IPS-NIHi7 (cell line): ENCODE measurements around the gene ZSWIM5.
"Not testable (repeated sequence)": the region's sequence is repeated elsewhere in the genome, so short reads cannot be mapped to it uniquely, and the experiment has no call there.

Source experiments
- DNase-seq: peaks from one replicate; pipeline ENCODE4 v3.0.0; 2012; ENCODE audit warnings: mixed read lengths; ENCODE audit errors: extremely low spot score

ZSWIM5 gene

GRCh38 chr1:45205011-45205909 lies 1.1 kb downstream of the ZSWIM5 start:
- DNase-seq = no peak

- no peak for DNase-seq
Measured at GRCh38 chr1:45200906-45201500, 5.4 kb downstream of the ZSWIM5 start.

GRCh38 chr1:45200435-45200834 lies 6.0 kb downstream of the ZSWIM5 start:
- no peak for DNase-seq

GRCh38 chr1:45198185-45198584 lies 8.2 kb downstream of the ZSWIM5 start:
- no peak for DNase-seq

GRCh38 chr1:45196863-45197262 lies 9.5 kb downstream of the ZSWIM5 start:
- DNase-seq = no peak

GRCh38 chr1:45191418-45191783 lies 15.0 kb downstream of the ZSWIM5 start:
- no peak for DNase-seq

- no peak for DNase-seq
Measured at GRCh38 chr1:45187725-45188124, 18.7 kb downstream of the ZSWIM5 start.

GRCh38 chr1:45179918-45180519 lies 26.4 kb downstream of the ZSWIM5 start:
- DNase-seq = not testable (repeated sequence)

GRCh38 chr1:45177452-45177851 lies 29.0 kb downstream of the ZSWIM5 start:
- no peak for DNase-seq

- DNase-seq = no peak
Measured at GRCh38 chr1:45172764-45173163, 33.6 kb downstream of the ZSWIM5 start.

- no peak for DNase-seq
Measured at GRCh38 chr1:45172005-45172404, 34.4 kb downstream of the ZSWIM5 start.

GRCh38 chr1:45171575-45171974 lies 34.8 kb downstream of the ZSWIM5 start:
- DNase-seq = no peak

- no peak for DNase-seq
Measured at GRCh38 chr1:45170151-45170742, 36.2 kb downstream of the ZSWIM5 start.

GRCh38 chr1:45167947-45168346 lies 38.5 kb downstream of the ZSWIM5 start:
- DNase-seq = not testable (repeated sequence)

GRCh38 chr1:45164307-45164706 lies 42.1 kb downstream of the ZSWIM5 start:
- DNase-seq = not testable (repeated sequence)

GRCh38 chr1:45163111-45163510 lies 43.3 kb downstream of the ZSWIM5 start:
- DNase-seq = not testable (repeated sequence)

GRCh38 chr1:45162041-45163035 lies 44.1 kb downstream of the ZSWIM5 start:
- DNase-seq = not testable (repeated sequence)

GRCh38 chr1:45155957-45156356 lies 50.4 kb downstream of the ZSWIM5 start:
- no peak for DNase-seq

GRCh38 chr1:45155423-45155822 lies 51.0 kb downstream of the ZSWIM5 start:
- DNase-seq = no peak

- no peak for DNase-seq
Measured at GRCh38 chr1:45152126-45152525, 54.3 kb downstream of the ZSWIM5 start.

GRCh38 chr1:45148209-45148825 lies 58.1 kb downstream of the ZSWIM5 start:
- no peak for DNase-seq
